Fibroblast of skin of left biceps (primary cell): ENCODE results near the gene PCDHGB4.
"Not testable (repeated sequence)": the region's sequence is repeated elsewhere in the genome, so short reads cannot be mapped to it uniquely, and the experiment has no call there.

Experiments used
- DNase-seq, 2 experiments: peaks; one replicate each; pipeline ENCODE4 v3.0.0-alpha.2; 2013; ENCODE audit warnings: low read depth in 2 of 2

The PCDHGB4 gene

GRCh38 chr5:141366016-141366896 is 21.2 kb upstream of the PCDHGB4 start:
- no peak for DNase-seq

GRCh38 chr5:141369994-141370848 is 17.3 kb upstream of the PCDHGB4 start, which contains the start of gene PCDHGB3:
Gene PCDHGB3 (plus strand): TSS chr5:141370242. CDS start chr5:141370395, 153 bp downstream.
- no peak for DNase-seq

GRCh38 chr5:141371572-141372475 is 15.7 kb upstream of the PCDHGB4 start:
- DNase-seq, result no peak

GRCh38 chr5:141373673-141374317 is 13.7 kb upstream of the PCDHGB4 start, which contains the start of gene PCDHGA6:
Gene PCDHGA6 (plus strand): TSS chr5:141373891. CDS start chr5:141374084, 193 bp downstream.
- no peak for DNase-seq

GRCh38 chr5:141374627-141375026 is 12.9 kb upstream of the PCDHGB4 start:
- DNase-seq, result no peak

- not testable (repeated sequence) for DNase-seq
Observed at GRCh38 chr5:141375444-141376155, 11.9 kb upstream of the PCDHGB4 start.

GRCh38 chr5:141382469-141383294 is 4.8 kb upstream of the PCDHGB4 start, which contains the start of gene PCDHGA7:
Gene PCDHGA7 (plus strand): TSS chr5:141382742. CDS start chr5:141382900, 158 bp downstream.
- no peak for DNase-seq

GRCh38 chr5:141383345-141383744 is 4.2 kb upstream of the PCDHGB4 start:
- no peak for DNase-seq

GRCh38 chr5:141384471-141385267 is 2.8 kb upstream of the PCDHGB4 start:
- DNase-seq, result no peak

- DNase-seq, result no peak
Observed at GRCh38 chr5:141388661-141389060, 1.2 kb downstream of the PCDHGB4 start.

- DNase-seq, result no peak
Observed at GRCh38 chr5:141389153-141390042, 1.9 kb downstream of the PCDHGB4 start.

GRCh38 chr5:141392429-141393198 is 5.1 kb downstream of the PCDHGB4 start, which contains the start of gene PCDHGA8:
Gene PCDHGA8 (plus strand): TSS chr5:141392633. CDS start chr5:141392814, 181 bp downstream.
- DNase-seq, result no peak

GRCh38 chr5:141393267-141393666 is 5.8 kb downstream of the PCDHGB4 start:
- no peak for DNase-seq

- DNase-seq, result not testable (repeated sequence)
Observed at GRCh38 chr5:141394401-141395187, 7.1 kb downstream of the PCDHGB4 start.

GRCh38 chr5:141397756-141398551 is 10.5 kb downstream of the PCDHGB4 start, which contains the start of gene PCDHGB5:
Gene PCDHGB5 (plus strand): TSS chr5:141397947. CDS start chr5:141398128, 181 bp downstream.
- DNase-seq, result not testable (repeated sequence)
